HEK293 (cell line): Measurements from ENCODE around the gene SIGLEC6.

Experiments used
- ZNF510 ChIP-seq: fragments of 450-650 bp; formaldehyde crosslinking; IDR thresholded peaks from 2 replicates; pipeline ENCODE4 v1.5.1; 2018; ENCODE audit warnings: mild to moderate bottlenecking, missing genetic modification characterization, missing biosample characterization; ENCODE audit not compliant: insufficient replicate concordance
- TF ChIP-seq, protein P1 (sequence below): fragments of 450-650 bp; formaldehyde crosslinking; IDR thresholded peaks from 2 replicates; pipeline ENCODE4 v1.5.1; 2016; ENCODE audit warnings: missing biosample characterization, missing genetic modification characterization

DNA sequence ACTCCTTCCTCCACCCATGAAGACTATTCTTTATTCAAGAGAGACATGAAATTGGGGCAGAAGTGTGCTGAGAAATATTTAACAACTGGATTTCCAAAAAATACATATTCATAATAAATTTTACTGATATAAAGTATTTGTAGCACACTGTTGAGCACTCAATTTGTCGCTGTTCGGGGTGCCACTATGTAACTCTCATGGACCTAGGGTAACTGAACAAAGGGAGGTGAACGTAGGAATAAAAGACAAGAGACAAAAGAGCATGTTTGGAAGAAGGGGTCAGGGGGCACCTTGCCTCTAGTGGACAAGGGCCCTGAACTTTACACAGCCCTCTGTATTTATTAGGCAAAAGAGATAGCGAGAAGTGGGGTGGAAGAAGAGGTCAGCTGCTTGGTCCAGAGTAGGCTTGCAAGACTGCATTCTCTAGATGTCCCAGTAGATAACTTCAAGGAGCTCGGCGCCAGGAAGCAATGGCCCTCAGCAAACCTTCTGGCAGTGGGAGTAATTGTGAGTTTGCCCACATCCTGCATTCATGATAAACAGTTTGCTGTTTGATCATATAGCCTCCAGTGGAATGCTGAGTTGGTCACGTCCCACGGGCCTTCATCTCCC is 35.1 kb upstream of the SIGLEC6 start:
- TF ChIP-seq, protein P1, sequence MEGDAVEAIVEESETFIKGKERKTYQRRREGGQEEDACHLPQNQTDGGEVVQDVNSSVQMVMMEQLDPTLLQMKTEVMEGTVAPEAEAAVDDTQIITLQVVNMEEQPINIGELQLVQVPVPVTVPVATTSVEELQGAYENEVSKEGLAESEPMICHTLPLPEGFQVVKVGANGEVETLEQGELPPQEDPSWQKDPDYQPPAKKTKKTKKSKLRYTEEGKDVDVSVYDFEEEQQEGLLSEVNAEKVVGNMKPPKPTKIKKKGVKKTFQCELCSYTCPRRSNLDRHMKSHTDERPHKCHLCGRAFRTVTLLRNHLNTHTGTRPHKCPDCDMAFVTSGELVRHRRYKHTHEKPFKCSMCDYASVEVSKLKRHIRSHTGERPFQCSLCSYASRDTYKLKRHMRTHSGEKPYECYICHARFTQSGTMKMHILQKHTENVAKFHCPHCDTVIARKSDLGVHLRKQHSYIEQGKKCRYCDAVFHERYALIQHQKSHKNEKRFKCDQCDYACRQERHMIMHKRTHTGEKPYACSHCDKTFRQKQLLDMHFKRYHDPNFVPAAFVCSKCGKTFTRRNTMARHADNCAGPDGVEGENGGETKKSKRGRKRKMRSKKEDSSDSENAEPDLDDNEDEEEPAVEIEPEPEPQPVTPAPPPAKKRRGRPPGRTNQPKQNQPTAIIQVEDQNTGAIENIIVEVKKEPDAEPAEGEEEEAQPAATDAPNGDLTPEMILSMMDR = no peak
- no peak for TF ChIP-seq ZNF510 (tag by site-specific recombination)
